Ishikawa (cell line): ENCODE data around the gene HLA-B.

Experiments used
- CEBPB ChIP-seq: IDR thresholded peaks from 2 replicates; pipeline ENCODE4 v1.6.1; 2012
- CREB1 ChIP-seq: IDR thresholded peaks from 2 replicates; pipeline ENCODE4 v1.6.1; 2012; ENCODE audit warnings: low read depth
- EGR1 ChIP-seq: IDR thresholded peaks from 2 replicates; pipeline ENCODE4 v1.6.1; 2012
- EP300 ChIP-seq: IDR thresholded peaks from 2 replicates; pipeline ENCODE4 v1.6.1; 2012; ENCODE audit warnings: borderline replicate concordance
- FOXM1 ChIP-seq: IDR thresholded peaks from 2 replicates; pipeline ENCODE4 v1.6.1; 2012; ENCODE audit warnings: low read depth, borderline replicate concordance
- NFIC ChIP-seq: IDR thresholded peaks from 2 replicates; pipeline ENCODE4 v1.6.1; 2012
- RAD21 ChIP-seq: IDR thresholded peaks from 2 replicates; pipeline ENCODE4 v1.6.1; 2012; ENCODE audit warnings: low read depth
- TAF1 ChIP-seq: IDR thresholded peaks from 2 replicates; pipeline ENCODE4 v1.6.1; 2012; ENCODE audit warnings: low read depth, mild to moderate bottlenecking
- TCF12 ChIP-seq: IDR thresholded peaks from 2 replicates; pipeline ENCODE4 v1.6.1; 2012; ENCODE audit warnings: low read depth
- TEAD4 ChIP-seq: IDR thresholded peaks from 2 replicates; pipeline ENCODE4 v1.6.1; 2012
- YY1 ChIP-seq: IDR thresholded peaks from 2 replicates; pipeline ENCODE4 v1.6.1; 2012; ENCODE audit warnings: low read depth
- ZBTB7A ChIP-seq: IDR thresholded peaks from 2 replicates; pipeline ENCODE4 v1.6.1; 2012; ENCODE audit warnings: low read depth
- TF ChIP-seq, protein P1 (sequence below): IDR thresholded peaks from 2 replicates; pipeline ENCODE4 v1.6.1; 2012; ENCODE audit warnings: low read depth, mild to moderate bottlenecking
- TF ChIP-seq, protein P2 (sequence below): IDR thresholded peaks from 2 replicates; pipeline ENCODE4 v1.6.1; 2012
- TF ChIP-seq, protein P3 (sequence below): IDR thresholded peaks from 2 replicates; pipeline ENCODE4 v1.6.1; 2012

Gene HLA-B

DNA sequence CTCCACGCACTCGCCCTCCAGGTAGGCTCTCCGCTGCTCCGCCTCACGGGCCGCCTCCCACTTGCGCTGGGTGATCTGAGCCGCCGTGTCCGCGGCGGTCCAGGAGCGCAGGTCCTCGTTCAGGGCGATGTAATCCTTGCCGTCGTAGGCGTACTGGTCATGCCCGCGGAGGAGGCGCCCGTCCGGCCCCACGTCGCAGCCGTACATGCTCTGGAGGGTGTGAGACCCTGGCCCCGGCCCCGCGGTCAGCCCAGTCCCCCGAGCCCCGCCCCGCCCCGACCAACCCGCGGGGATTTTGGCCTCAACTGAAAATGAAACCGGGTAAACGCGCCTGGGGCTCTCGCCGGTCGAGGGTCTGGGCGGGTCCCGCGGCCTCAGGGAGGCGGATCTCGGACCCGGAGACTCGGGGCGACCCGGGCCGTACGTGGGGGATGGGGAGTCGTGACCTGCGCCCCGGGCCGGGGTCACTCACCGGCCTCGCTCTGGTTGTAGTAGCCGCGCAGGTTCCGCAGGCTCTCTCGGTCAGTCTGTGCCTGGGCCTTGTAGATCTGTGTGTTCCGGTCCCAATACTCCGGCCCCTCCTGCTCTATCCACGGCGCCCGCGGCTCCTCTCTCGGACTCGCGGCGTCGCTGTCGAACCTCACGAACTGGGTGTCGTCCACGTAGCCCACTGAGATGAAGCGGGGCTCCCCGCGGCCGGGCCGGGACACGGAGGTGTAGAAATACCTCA is 598 bp downstream of the HLA-B start:
- TF ChIP-seq ZBTB7A = no peak

DNA sequence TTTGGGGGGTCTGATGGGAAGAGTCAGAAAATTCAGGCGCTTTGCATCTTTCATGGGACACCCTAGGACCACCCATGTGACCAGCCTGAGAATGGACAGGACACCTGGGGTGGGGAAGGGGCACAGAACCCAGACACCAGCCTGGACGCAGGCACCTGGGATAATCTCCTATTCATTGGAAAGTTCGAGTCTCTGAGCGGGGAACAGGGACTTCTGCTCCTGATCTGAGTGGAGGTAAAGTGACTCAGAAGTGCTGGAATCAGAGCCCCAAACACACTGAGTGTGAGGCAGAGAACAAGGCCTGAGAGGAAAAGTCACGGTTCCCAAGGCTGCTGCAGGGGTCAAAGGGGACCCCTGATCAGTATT is 1.4 kb downstream of the HLA-B start:
- TF ChIP-seq EP300 (no peak), CREB1 (no peak), TEAD4 (no peak), TAF1 (no peak), TCF12 (no peak), YY1 (no peak), RAD21 (no peak), FOXM1 (no peak), NFIC (no peak), CEBPB (no peak), ZBTB7A (no peak), EGR1 (no peak)
- TF ChIP-seq, protein P1, sequence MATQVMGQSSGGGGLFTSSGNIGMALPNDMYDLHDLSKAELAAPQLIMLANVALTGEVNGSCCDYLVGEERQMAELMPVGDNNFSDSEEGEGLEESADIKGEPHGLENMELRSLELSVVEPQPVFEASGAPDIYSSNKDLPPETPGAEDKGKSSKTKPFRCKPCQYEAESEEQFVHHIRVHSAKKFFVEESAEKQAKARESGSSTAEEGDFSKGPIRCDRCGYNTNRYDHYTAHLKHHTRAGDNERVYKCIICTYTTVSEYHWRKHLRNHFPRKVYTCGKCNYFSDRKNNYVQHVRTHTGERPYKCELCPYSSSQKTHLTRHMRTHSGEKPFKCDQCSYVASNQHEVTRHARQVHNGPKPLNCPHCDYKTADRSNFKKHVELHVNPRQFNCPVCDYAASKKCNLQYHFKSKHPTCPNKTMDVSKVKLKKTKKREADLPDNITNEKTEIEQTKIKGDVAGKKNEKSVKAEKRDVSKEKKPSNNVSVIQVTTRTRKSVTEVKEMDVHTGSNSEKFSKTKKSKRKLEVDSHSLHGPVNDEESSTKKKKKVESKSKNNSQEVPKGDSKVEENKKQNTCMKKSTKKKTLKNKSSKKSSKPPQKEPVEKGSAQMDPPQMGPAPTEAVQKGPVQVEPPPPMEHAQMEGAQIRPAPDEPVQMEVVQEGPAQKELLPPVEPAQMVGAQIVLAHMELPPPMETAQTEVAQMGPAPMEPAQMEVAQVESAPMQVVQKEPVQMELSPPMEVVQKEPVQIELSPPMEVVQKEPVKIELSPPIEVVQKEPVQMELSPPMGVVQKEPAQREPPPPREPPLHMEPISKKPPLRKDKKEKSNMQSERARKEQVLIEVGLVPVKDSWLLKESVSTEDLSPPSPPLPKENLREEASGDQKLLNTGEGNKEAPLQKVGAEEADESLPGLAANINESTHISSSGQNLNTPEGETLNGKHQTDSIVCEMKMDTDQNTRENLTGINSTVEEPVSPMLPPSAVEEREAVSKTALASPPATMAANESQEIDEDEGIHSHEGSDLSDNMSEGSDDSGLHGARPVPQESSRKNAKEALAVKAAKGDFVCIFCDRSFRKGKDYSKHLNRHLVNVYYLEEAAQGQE = no peak
- TF ChIP-seq, protein P2, sequence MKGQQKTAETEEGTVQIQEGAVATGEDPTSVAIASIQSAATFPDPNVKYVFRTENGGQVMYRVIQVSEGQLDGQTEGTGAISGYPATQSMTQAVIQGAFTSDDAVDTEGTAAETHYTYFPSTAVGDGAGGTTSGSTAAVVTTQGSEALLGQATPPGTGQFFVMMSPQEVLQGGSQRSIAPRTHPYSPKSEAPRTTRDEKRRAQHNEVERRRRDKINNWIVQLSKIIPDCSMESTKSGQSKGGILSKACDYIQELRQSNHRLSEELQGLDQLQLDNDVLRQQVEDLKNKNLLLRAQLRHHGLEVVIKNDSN = no peak
- TF ChIP-seq, protein P3, sequence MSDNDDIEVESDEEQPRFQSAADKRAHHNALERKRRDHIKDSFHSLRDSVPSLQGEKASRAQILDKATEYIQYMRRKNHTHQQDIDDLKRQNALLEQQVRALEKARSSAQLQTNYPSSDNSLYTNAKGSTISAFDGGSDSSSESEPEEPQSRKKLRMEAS = no peak

DNA sequence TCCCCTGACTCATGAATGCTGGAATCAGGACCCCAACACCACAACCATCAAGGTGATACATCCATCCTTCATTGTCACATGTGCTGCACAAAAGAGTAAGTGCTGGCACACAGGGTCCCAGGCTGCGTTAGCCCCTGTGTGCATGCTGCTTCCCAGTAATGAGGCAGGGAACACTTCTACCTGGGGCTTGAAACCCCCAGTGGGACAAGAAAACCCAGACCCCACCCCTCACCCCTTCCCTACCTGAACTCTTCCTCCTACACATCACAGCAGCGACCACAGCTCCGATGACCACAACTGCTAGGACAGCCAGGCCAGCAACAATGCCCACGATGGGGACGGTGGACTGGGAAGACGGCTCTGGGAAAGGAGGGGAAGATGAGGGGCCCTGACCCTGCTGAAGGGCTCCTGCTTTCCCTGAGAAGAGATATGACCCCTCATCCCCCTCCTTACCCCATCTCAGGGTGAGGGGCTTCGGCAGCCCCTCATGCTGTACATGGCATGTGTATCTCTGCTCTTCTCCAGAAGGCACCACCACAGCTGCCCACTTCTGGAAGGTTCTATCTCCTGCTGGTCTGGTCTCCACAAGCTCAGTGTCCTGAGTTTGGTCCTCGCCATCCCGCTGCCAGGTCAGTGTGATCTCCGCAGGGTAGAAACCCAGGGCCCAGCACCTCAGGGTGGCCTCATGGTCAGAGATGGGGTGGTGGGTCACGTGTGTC is 2.0 kb downstream of the HLA-B start:
- no peak for TF ChIP-seq ZBTB7A
- no peak for TF ChIP-seq CEBPB
- no peak for TF ChIP-seq TAF1
- no peak for TF ChIP-seq FOXM1
- no peak for TF ChIP-seq TEAD4
- no peak for TF ChIP-seq EP300
- no peak for TF ChIP-seq NFIC
- TF ChIP-seq RAD21 = no peak
- TF ChIP-seq, protein P1 = no peak
- no peak for TF ChIP-seq EGR1
- TF ChIP-seq TCF12 = no peak
- no peak for TF ChIP-seq YY1
- TF ChIP-seq, protein P2 = no peak
- TF ChIP-seq, protein P3 = no peak
- TF ChIP-seq CREB1 = no peak

DNA sequence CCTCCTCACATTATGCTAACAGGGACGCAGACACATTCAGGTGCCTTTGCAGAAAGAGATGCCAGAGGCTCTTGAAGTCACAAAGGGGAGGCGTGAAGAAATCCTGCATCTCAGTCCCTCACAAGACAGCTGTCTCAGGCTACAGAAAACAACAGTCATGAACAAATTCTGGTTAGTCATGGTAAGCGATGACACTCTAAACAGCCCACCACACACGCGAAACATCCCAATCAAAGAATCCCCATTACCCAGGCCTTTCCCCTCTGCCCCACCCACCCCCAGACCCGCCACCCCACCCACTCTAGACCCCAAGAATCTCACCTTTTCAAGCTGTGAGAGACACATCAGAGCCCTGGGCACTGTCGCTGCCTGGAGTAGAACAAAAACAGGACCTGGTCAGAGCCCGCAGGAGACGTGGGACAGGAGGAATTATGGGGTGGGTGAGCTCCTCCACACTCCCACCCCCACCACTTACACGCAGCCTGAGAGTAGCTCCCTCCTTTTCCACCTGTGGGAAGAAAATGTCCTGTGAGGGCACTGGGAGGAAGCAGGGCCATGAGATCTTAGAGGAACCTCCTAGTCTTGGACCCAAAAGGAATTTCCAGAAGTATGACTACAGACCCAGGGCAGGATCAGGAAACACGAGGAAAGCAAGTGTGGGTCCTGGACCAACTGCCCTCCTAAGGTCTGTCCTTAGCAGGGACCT is 2.7 kb downstream of the HLA-B start:
- TF ChIP-seq ZBTB7A (no peak), EP300 (no peak), NFIC (no peak)

DNA sequence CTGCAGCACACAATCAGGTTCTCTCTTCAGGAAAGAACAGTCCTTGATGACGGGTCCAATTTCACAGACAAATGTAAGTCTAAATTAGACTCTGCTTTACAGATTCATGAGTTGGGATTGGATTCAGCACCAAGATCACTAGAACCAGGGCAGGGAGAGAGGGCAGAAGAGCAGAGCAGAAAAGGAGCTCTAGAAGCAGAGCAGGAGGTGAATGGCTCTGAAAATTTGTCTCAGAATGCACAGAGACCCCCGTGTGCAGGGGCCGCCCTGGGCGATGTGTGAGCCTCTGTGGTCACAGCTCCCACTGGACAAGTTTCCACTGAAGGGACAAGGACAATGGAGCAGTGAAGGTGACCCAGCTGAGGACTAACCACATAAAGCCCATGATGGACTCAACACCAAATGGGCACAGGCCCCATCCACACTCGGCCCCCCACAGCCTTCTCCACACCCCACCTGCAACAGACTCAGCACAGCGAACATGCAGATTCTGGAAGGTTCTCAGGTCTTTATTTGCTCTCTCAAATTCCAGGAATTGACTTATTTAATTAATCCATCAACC is 3.5 kb downstream of the HLA-B start:
- TF ChIP-seq EGR1 (no peak), ZBTB7A (no peak), CREB1 (no peak), RAD21 (no peak), TEAD4 (no peak), TCF12 (no peak), TAF1 (no peak), CEBPB (no peak), EP300 (no peak)
- TF ChIP-seq, protein P3 = no peak
- TF ChIP-seq, protein P2 = no peak
- TF ChIP-seq, protein P1 = no peak
